Measurements from ENCODE around the gene MIOX.

DNA sequence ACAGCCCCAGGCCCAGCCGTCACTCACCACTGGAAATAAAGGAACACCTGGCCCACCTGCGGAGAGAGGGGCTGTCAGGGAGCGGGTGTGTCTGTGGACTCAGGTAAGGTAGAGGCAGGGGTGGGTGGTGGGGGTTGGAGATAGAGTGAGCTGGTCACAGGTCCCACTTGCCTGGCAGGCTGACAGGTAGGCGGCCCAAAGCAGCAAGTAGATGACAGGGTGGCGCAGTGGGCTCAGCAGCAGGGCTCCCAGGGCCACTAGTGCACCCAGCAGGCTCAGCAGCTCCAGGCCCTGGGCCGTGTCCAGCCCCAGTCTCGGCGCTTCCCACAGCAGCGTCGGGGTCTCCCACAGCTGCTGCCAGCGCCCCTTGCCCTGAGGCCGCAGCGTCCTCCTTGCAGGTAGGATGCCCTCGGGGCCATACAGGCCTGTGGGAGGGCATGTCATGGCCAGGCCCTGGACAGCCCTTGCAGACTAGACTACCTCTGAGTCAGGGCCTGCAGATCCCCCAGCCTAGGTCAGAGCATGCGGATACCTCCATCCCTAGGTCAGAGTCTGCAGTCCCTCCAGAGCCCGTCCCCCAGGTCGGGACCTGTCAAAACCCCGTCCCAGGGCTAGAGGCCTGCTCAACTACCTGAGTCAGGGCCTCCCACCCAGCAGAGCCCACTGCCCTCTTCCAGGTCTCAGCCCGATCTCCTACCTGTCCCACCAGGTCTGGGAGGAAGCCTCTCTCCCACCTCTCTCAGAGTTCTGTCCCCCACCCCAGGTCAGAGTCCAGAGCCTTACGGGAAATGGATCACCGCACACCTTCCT lies 20.2 kb downstream of the MIOX start:
- TF ChIP-seq, protein P1, sequence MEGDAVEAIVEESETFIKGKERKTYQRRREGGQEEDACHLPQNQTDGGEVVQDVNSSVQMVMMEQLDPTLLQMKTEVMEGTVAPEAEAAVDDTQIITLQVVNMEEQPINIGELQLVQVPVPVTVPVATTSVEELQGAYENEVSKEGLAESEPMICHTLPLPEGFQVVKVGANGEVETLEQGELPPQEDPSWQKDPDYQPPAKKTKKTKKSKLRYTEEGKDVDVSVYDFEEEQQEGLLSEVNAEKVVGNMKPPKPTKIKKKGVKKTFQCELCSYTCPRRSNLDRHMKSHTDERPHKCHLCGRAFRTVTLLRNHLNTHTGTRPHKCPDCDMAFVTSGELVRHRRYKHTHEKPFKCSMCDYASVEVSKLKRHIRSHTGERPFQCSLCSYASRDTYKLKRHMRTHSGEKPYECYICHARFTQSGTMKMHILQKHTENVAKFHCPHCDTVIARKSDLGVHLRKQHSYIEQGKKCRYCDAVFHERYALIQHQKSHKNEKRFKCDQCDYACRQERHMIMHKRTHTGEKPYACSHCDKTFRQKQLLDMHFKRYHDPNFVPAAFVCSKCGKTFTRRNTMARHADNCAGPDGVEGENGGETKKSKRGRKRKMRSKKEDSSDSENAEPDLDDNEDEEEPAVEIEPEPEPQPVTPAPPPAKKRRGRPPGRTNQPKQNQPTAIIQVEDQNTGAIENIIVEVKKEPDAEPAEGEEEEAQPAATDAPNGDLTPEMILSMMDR (IDR thresholded peaks at IDR 0.05 in 4 of 5, conservative IDR thresholded peaks at IDR 0.05 in 1 of 5) = no peak
- no peak for TF ChIP-seq POLR2A (IDR thresholded peaks at IDR 0.05)
